Activated CD4-positive, alpha-beta T cell treated with anti-CD3 and anti-CD28 coated beads, Interleukin-2, amount 10 ng/mL, durations not matched to agents 7 days and 5 days (primary cell): ENCODE data around the gene RNF217. TPM values are rescaled to one million over a fixed set of nuclear protein-coding genes. Genes with fewer than 3 reads are reported as not detected.

Experiments
- CTCF ChIA-PET: fragments of 350-600 bp; sonication (Branson Sonifier 250); formaldehyde crosslinking; loops from one replicate; lab custom pipeline; 2021; ENCODE audit warnings: antibody characterized with exemption; lab: Charles Lee
- POLR2A ChIA-PET: fragments of 350-600 bp; sonication (Branson Sonifier 250); formaldehyde crosslinking; loops from one replicate; lab custom pipeline; 2021; ENCODE audit warnings: antibody characterized with exemption; lab: Charles Lee
- DNase-seq: peaks from one replicate; pipeline ENCODE4 v3.0.0-alpha.2; 2020
- H3K27ac Mint-ChIP-seq: one replicate; pipeline ENCODE4 v1.8.0; 2021; ENCODE audit warnings: mild to moderate bottlenecking, moderate library complexity, mixed read lengths
- H3K27me3 Mint-ChIP-seq: one replicate; pipeline ENCODE4 v1.8.0; 2021; ENCODE audit warnings: mixed read lengths
- H3K36me3 Mint-ChIP-seq: one replicate; pipeline ENCODE4 v1.8.0; 2021; ENCODE audit warnings: low read depth, mixed read lengths
- H3K4me1 Mint-ChIP-seq: one replicate; pipeline ENCODE4 v1.8.0; 2021; ENCODE audit warnings: mixed read lengths
- H3K4me3 Mint-ChIP-seq: one replicate; pipeline ENCODE4 v1.8.0; 2021; ENCODE audit warnings: mild to moderate bottlenecking, moderate library complexity, mixed read lengths
- H3K9me3 Mint-ChIP-seq: one replicate; pipeline ENCODE4 v1.8.0; 2021; ENCODE audit warnings: mixed read lengths
- total RNA-seq, 2 experiments: library from RNA; stranded (reverse); gene quantifications; one replicate each; pipeline ENCODE4 v1.2.3, GENCODE V29; 2021

Gene RNF217
- total RNA-seq, 2 experiments from 2014 or later, result 1.1 to 2.1 TPM

GRCh38 chr6:125094563-125094962, 132.3 kb downstream of the RNF217 start:
- Mint-ChIP-seq H3K9me3 (no peaks in the 10 kb centered on the region), H3K36me3 (no peaks in the 10 kb centered on the region), H3K27me3 (peaks cover 15% of the 10 kb centered on the region), H3K27ac (no peak overlapping the region), H3K4me1 (peaks cover 4% of the 10 kb centered on the region), H3K4me3 (no peak overlapping the region)
- ChIA-PET CTCF (no interaction called here), POLR2A (no interaction called here)
- DNase-seq, result no peak

DNA sequence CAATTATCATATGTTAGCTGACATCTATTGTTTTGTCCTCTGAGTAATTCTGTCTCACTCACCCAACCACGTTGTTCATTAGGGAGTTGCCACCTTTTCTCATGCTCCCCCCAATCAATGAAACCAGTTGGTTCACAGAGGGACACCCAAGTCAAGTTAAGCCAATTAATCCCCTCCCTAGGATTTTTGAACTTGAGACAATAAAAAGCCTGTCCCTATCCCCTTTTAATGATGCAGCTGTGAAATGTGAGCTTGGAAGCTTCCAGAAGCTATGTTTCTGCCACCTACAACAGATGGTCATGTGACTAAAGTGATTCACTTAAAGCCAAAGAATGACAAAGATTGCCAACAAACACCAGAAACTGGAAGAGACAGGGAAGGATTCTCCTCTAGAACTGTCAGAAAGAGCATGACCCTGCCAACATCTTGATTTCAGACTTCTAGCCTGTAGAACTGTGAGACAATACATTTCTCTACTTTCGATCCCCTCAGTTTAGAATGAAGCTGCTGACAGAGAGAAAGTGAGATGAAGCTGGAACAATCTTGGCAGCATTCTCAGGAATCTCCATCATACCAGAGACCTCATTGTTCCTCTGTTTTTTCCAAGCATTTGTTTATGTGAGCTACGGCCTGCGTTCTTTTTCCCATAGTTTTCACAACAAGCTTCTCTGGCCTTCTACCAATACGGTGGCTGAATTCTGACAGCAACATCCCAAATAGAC, 133.5 kb downstream of the RNF217 start:
- ChIA-PET POLR2A (no interaction called here), CTCF (interaction anchor here (2.3 kb wide), 1 partner anchor 18 kb away, joined by 6 read pairs; no protein-coding TSS in a partner anchor)
- no peak overlapping the region for H3K4me3 Mint-ChIP-seq
- H3K9me3 Mint-ChIP-seq, result no peaks in the 10 kb centered on the region
- H3K4me1 Mint-ChIP-seq, result peaks cover 7% of the 10 kb centered on the region
- H3K27ac Mint-ChIP-seq, result no peak overlapping the region
- DNase-seq, result no peak
- H3K36me3 Mint-ChIP-seq, result no peaks in the 10 kb centered on the region
- peaks cover 21% of the 10 kb centered on the region for H3K27me3 Mint-ChIP-seq

DNA sequence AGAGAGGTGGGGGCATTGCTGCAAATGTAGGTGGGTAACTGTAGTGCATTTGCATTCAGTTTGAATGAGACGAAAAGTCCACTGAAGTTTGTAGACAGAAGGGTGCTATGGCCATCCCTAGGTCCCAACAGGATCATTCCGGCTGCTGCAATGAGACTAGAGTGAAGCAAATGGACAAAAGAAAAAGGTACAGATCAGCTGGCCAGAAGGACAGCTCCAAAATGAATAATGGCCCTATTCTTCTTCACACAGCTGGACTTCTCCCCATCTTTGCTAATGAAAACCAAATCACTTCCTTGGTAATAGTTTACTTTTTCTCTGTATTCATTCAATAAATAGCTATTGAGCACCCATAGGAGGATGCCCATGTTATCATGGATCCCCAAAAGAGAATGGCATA, 134.9 kb downstream of the RNF217 start:
- peaks cover 7% of the 10 kb centered on the region for H3K4me1 Mint-ChIP-seq
- ChIA-PET CTCF (interaction anchor here (2.3 kb wide), 1 partner anchor 17 kb away, joined by 6 read pairs; no protein-coding TSS in a partner anchor), POLR2A (no interaction called here)
- H3K27me3 Mint-ChIP-seq, result peaks cover 21% of the 10 kb centered on the region
- H3K36me3 Mint-ChIP-seq, result no peaks in the 10 kb centered on the region
- no peak overlapping the region for H3K27ac Mint-ChIP-seq
- H3K4me3 Mint-ChIP-seq, result no peak overlapping the region
- H3K9me3 Mint-ChIP-seq, result no peaks in the 10 kb centered on the region
- no peak for DNase-seq

DNA sequence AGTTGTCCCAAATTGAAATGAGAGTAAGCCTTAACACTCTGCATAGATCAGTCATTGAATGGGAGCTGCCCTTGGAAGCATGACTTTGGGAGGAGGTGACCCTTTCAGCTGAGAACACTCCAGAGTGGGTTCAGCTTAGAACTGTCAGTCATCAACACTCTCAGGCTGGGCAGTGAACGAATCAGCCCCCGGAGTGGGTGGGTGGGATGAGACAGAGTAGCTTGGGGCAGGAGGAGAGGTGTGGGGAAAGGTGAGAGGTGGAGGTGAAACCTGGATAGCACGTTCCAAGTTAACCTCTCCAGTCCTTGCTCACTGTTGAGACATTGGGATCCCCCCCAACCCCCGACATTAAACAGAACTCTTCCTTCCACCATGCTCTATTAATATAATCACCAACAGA, 136.0 kb downstream of the RNF217 start:
- no peak overlapping the region for H3K4me3 Mint-ChIP-seq
- ChIA-PET CTCF (no interaction called here), POLR2A (no interaction called here)
- no peaks in the 10 kb centered on the region for H3K36me3 Mint-ChIP-seq
- peaks cover 7% of the 10 kb centered on the region for H3K4me1 Mint-ChIP-seq
- no peak for DNase-seq
- no peaks in the 10 kb centered on the region for H3K9me3 Mint-ChIP-seq
- no peak overlapping the region for H3K27ac Mint-ChIP-seq
- peaks cover 19% of the 10 kb centered on the region for H3K27me3 Mint-ChIP-seq

GRCh38 chr6:125099211-125100073, 137.2 kb downstream of the RNF217 start:
- POLR2A ChIA-PET, result no interaction called here
- no peak overlapping the region for H3K27ac Mint-ChIP-seq
- peaks cover 7% of the 10 kb centered on the region for H3K4me1 Mint-ChIP-seq
- H3K4me3 Mint-ChIP-seq, result peak overlapping the region; percentile 61
- no peaks in the 10 kb centered on the region for H3K9me3 Mint-ChIP-seq
- DNase-seq, result peak; percentile 9
- H3K36me3 Mint-ChIP-seq, result no peaks in the 10 kb centered on the region
- CTCF ChIA-PET, result interaction anchor here (1.5 kb wide), 1 partner anchor 54 kb away, joined by 5 read pairs; the partner anchor contains the start of gene TPD52L1
- H3K27me3 Mint-ChIP-seq, result peaks cover 19% of the 10 kb centered on the region

DNA sequence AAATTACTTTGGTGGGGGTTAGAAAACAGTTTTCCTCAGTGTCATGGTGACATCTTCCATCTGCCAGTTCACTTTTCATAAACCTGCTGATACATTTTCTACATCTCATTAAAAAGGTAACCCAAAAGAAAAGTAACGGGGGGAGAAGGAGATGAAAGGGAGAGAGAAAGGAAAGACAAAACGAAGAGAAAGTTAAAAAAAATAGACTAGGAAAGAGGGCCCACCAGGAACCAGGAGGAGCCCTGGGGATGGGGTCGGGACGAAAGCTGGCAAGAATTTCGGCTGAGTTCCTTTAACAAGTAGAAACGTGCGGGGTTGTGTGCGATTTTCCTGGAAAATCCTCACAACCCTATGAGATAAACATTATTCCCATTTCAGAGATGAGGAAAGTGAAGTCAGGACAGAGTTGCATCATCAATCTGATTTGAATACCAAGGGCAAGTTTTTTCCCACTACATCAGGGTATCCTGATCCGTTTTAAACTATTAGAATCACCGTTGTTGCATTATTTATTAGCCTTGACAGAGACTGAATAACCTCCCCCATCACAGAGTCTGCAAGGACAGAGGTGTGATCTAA, 137.9 kb downstream of the RNF217 start:
- CTCF ChIA-PET, result interaction anchor here (1.5 kb wide), 1 partner anchor 54 kb away, joined by 5 read pairs; the partner anchor contains the start of gene TPD52L1
- POLR2A ChIA-PET, result no interaction called here

GRCh38 chr6:125101128-125101527, 138.9 kb downstream of the RNF217 start:
- no peaks in the 10 kb centered on the region for H3K36me3 Mint-ChIP-seq
- H3K4me1 Mint-ChIP-seq, result peaks cover 7% of the 10 kb centered on the region
- ChIA-PET CTCF (no interaction called here), POLR2A (no interaction called here)
- H3K27ac Mint-ChIP-seq, result no peak overlapping the region
- no peak for DNase-seq
- H3K4me3 Mint-ChIP-seq, result no peak overlapping the region
- H3K9me3 Mint-ChIP-seq, result no peaks in the 10 kb centered on the region
- H3K27me3 Mint-ChIP-seq, result peaks cover 19% of the 10 kb centered on the region

More for the DNA sequence above, 137.9 kb downstream of the RNF217 start:
- Mint-ChIP-seq H3K4me1 (peaks cover 7% of the 10 kb centered on the region), H3K27me3 (peaks cover 19% of the 10 kb centered on the region), H3K9me3 (no peaks in the 10 kb centered on the region), H3K36me3 (no peaks in the 10 kb centered on the region), H3K4me3 (peak overlapping the region; percentile 61), H3K27ac (no peak overlapping the region)
- DNase-seq, result no peak

GRCh38 chr6:125101631-125102030, 139.4 kb downstream of the RNF217 start:
- POLR2A ChIA-PET, result no interaction called here
- Mint-ChIP-seq H3K4me1 (peaks cover 7% of the 10 kb centered on the region), H3K4me3 (no peak overlapping the region), H3K27ac (no peak overlapping the region), H3K9me3 (no peaks in the 10 kb centered on the region), H3K36me3 (no peaks in the 10 kb centered on the region), H3K27me3 (peaks cover 19% of the 10 kb centered on the region)
- no peak for DNase-seq
- CTCF ChIA-PET, result no interaction called here

- Mint-ChIP-seq H3K4me1 (peaks cover 7% of the 10 kb centered on the region), H3K4me3 (no peak overlapping the region), H3K9me3 (peaks cover 4% of the 10 kb centered on the region), H3K27me3 (peaks cover 16% of the 10 kb centered on the region), H3K27ac (no peak overlapping the region), H3K36me3 (no peaks in the 10 kb centered on the region)
- DNase-seq, result no peak
- POLR2A ChIA-PET, result no interaction called here
- CTCF ChIA-PET, result no interaction called here
Measured at GRCh38 chr6:125102411-125102810, 140.2 kb downstream of the RNF217 start.

DNA sequence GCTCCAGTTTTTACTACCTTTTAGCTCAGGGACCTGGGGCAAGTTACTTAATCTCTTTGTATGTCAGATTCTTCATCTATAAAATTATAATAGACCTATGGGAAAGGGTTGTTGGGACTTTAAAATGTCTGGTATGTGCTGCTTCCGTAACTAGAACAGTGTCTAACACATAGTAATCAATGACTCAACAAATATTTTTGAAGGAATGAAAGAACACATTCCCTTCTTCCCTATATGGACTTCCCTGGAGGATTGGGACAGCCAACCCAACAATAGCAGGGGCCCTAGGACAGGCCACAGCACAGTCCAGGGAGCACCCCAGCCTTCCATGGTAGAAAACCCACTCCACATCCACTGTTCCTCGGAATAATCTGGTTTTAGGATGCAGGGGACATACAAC, 140.7 kb downstream of the RNF217 start:
- no peak overlapping the region for H3K4me3 Mint-ChIP-seq
- CTCF ChIA-PET, result no interaction called here
- POLR2A ChIA-PET, result no interaction called here

DNA sequence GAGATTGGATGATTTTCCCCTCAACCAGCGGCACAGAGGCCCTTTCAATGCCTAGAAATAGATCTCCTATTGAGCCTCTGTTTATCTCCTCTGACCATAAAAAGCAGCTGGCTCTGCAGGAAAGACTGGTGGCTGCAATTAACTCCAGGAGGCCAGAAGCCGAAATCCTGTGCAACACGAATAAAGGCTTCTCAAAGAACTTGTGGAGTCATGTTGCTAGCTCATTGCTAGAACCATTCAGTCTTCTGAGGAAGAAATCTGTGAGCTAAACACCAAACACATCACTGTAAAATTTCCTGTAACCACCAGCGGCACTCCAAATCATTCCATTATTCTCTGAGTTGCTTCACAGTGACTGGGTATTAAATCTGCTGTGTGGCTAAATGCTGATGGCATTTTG, 142.2 kb downstream of the RNF217 start:
- Mint-ChIP-seq H3K27me3 (peaks cover 6% of the 10 kb centered on the region), H3K4me3 (no peak overlapping the region), H3K4me1 (peaks cover 4% of the 10 kb centered on the region), H3K9me3 (peaks cover 10% of the 10 kb centered on the region), H3K27ac (no peak overlapping the region), H3K36me3 (no peaks in the 10 kb centered on the region)
- ChIA-PET POLR2A (no interaction called here), CTCF (no interaction called here)
- DNase-seq, result no peak

More for the DNA sequence above, 140.7 kb downstream of the RNF217 start:
- no peak overlapping the region for H3K27ac Mint-ChIP-seq
- H3K4me1 Mint-ChIP-seq, result peaks cover 7% of the 10 kb centered on the region
- H3K27me3 Mint-ChIP-seq, result peaks cover 14% of the 10 kb centered on the region
- peaks cover 7% of the 10 kb centered on the region for H3K9me3 Mint-ChIP-seq
- H3K36me3 Mint-ChIP-seq, result no peaks in the 10 kb centered on the region
- no peak for DNase-seq

- H3K36me3 Mint-ChIP-seq, result peaks cover 9% of the 10 kb centered on the region
- ChIA-PET CTCF (no interaction called here), POLR2A (no interaction called here)
- DNase-seq, result no peak
- H3K9me3 Mint-ChIP-seq, result peaks cover 32% of the 10 kb centered on the region
- H3K27ac Mint-ChIP-seq, result no peak overlapping the region
- H3K27me3 Mint-ChIP-seq, result no peaks in the 10 kb centered on the region
- no peak overlapping the region for H3K4me3 Mint-ChIP-seq
- no peaks in the 10 kb centered on the region for H3K4me1 Mint-ChIP-seq
Measured at GRCh38 chr6:125107048-125107447, 144.8 kb downstream of the RNF217 start.

DNA sequence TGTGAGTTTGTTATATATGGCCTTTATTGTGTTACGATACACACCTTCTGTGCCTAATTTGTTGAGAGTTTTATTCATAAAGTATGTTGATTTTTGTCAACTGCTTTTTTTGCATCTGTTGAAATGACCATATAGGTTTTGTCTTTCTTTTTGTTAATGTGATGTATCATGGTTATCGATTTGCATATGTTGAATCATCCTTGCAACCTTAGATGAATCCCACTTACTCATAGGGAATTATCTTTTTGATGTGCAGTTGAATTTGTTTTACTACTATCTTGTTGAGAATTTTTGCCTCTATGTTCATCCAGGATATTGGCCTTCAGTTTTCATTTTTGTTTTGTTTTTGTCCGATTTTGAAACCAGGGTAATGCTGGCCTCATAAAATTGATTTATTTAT, 145.7 kb downstream of the RNF217 start:
- no peaks in the 10 kb centered on the region for H3K4me1 Mint-ChIP-seq
- H3K4me3 Mint-ChIP-seq, result no peak overlapping the region

More for the DNA sequence above, 145.7 kb downstream of the RNF217 start:
- Mint-ChIP-seq H3K36me3 (peaks cover 13% of the 10 kb centered on the region), H3K27me3 (no peaks in the 10 kb centered on the region), H3K9me3 (peaks cover 37% of the 10 kb centered on the region), H3K27ac (no peak overlapping the region)
- CTCF ChIA-PET, result no interaction called here
- no peak for DNase-seq
- POLR2A ChIA-PET, result no interaction called here
